ENCODE measurements around the gene DUSP7.
A peak's percentile ranks its signal among the peaks of the same experiment; 100 is the strongest.

The DUSP7 gene

GRCh38 chr3:52068055-52068571 is 11.7 kb upstream of the DUSP7 start:
- DNase-seq = no peak

- DNase-seq = no peak
These were observed 11.2 kb upstream of the DUSP7 start for GRCh38 chr3:52067526-52067925.

GRCh38 chr3:52067046-52067445 is 10.7 kb upstream of the DUSP7 start:
- DNase-seq = no peak

- DNase-seq = no peak
These were observed 8.9 kb upstream of the DUSP7 start for GRCh38 chr3:52065264-52065756.

GRCh38 chr3:52064561-52064960 is 8.2 kb upstream of the DUSP7 start:
- DNase-seq = no peak

GRCh38 chr3:52063026-52063723 is 6.8 kb upstream of the DUSP7 start:
- DNase-seq = no peak

- peak; percentile 80 for DNase-seq
These were observed 6.1 kb upstream of the DUSP7 start for GRCh38 chr3:52062505-52062904.

- no peak for DNase-seq
These were observed 4.9 kb upstream of the DUSP7 start for GRCh38 chr3:52061121-52061910.

GRCh38 chr3:52059781-52060180 is 3.4 kb upstream of the DUSP7 start:
- no peak for DNase-seq

GRCh38 chr3:52057812-52058495 is 1.6 kb upstream of the DUSP7 start:
- DNase-seq = no peak

GRCh38 chr3:52056968-52057811 is 819 bp upstream of the DUSP7 start:
- peak; percentile 99 for DNase-seq

GRCh38 chr3:52055537-52056351 is 627 bp downstream of the DUSP7 start:
- DNase-seq = peak; percentile 66

GRCh38 chr3:52054661-52055511 is 1.5 kb downstream of the DUSP7 start:
- DNase-seq = peak; percentile 33

GRCh38 chr3:52053307-52054304 is 2.8 kb downstream of the DUSP7 start:
- DNase-seq = peak; percentile 30

- DNase-seq = peak; percentile 86
These were observed 3.5 kb downstream of the DUSP7 start for GRCh38 chr3:52052831-52053306.

- DNase-seq = no peak
These were observed 4.9 kb downstream of the DUSP7 start for GRCh38 chr3:52051444-52051843.

GRCh38 chr3:52050571-52050970 is 5.8 kb downstream of the DUSP7 start:
- DNase-seq = no peak

GRCh38 chr3:52049503-52049902 is 6.9 kb downstream of the DUSP7 start:
- no peak for DNase-seq

Measured in fibroblast of skin of back (primary cell).